CD14-positive monocyte (primary cell): ENCODE data around the gene TDRD5. TPM values are rescaled to one million over a fixed set of nuclear protein-coding genes. Genes with fewer than 3 reads are reported as not detected.

Experiments used
- DNase-seq, 3 donors: peaks; one replicate each; pipeline ENCODE4 v3.0.0-alpha.2; 2011 to 2022
- H2AFZ ChIP-seq: 2 replicates; pipeline ENCODE4 v1.6.0; 2012; ENCODE audit warnings: mild to moderate bottlenecking, low read depth, low read length, inconsistent platforms; ENCODE audit not compliant: insufficient read depth, poor library complexity, severe bottlenecking
- H3K27ac ChIP-seq, 2 donors: 1 replicate in 1 of 2; 2 replicates in 1 of 2; pipeline ENCODE4 v1.5.1; 2012 to 2013; ENCODE audit warnings: low read length in 2 of 2, control low read depth in 1 of 2, inconsistent platforms in 1 of 2, low read depth in 1 of 2, mild to moderate bottlenecking in 1 of 2
- H3K27me3 ChIP-seq, 2 donors: one replicate each; pipeline versions ENCODE4 v1.6.0 to v1.6.1; 2011 to 2013; ENCODE audit warnings: low read length in 2 of 2; ENCODE audit not compliant: control insufficient read depth in 2 of 2, insufficient read depth in 2 of 2
- H3K36me3 ChIP-seq, 2 donors: replicated peaks in 1 of 2; 1 replicate in 1 of 2; 2 replicates in 1 of 2; pipeline versions ENCODE4 v1.5.1 to v1.6.1; 2012 to 2013; ENCODE audit warnings: low read length in 2 of 2, control low read depth in 1 of 2, inconsistent platforms in 1 of 2, mild to moderate bottlenecking in 1 of 2; ENCODE audit not compliant: insufficient read depth in 2 of 2, control insufficient read depth in 1 of 2
- H3K4me1 ChIP-seq, 2 donors: 1 replicate in 1 of 2; 2 replicates in 1 of 2; pipeline versions ENCODE4 v1.5.1 to v1.6.1; 2012 to 2013; ENCODE audit warnings: low read length in 2 of 2, control low read depth in 1 of 2, inconsistent platforms in 1 of 2, mild to moderate bottlenecking in 1 of 2, moderate library complexity in 1 of 2; ENCODE audit not compliant: insufficient read depth in 2 of 2, control insufficient read depth in 1 of 2
- H3K4me2 ChIP-seq: replicated peaks from 2 replicates; pipeline ENCODE3; 2012; ENCODE audit warnings: low read length, moderate library complexity, mild to moderate bottlenecking; ENCODE audit not compliant: poor library complexity, severe bottlenecking; ENCODE audit errors: extremely low read depth
- H3K4me3 ChIP-seq, 3 experiments: fragments of 200-600 bp in 1 of 3; sonication (generic) in 1 of 3; replicated peaks in 1 of 3; 1 replicate in 2 of 3; 2 replicates in 1 of 3; pipeline ENCODE4 v1.5.1; 2011 to 2013; ENCODE audit warnings: low read length in 3 of 3, mild to moderate bottlenecking in 3 of 3, control low read depth in 2 of 3, low read depth in 2 of 3, inconsistent platforms in 1 of 3, moderate library complexity in 1 of 3
- H3K79me2 ChIP-seq: 2 replicates; pipeline ENCODE4 v1.6.0; 2012; ENCODE audit warnings: mild to moderate bottlenecking, control low read depth, inconsistent platforms, low read length, moderate library complexity; ENCODE audit not compliant: insufficient read depth
- H3K9ac ChIP-seq: 2 replicates; pipeline ENCODE4 v1.6.0; 2017; ENCODE audit warnings: low read length, mild to moderate bottlenecking; ENCODE audit not compliant: insufficient read depth, poor library complexity, severe bottlenecking
- H3K9me3 ChIP-seq, 2 donors: replicated peaks in 1 of 2; 1 replicate in 1 of 2; 2 replicates in 1 of 2; pipeline versions ENCODE4 v1.5.1 to v1.6.1; 2012 to 2013; ENCODE audit warnings: low read length in 2 of 2, control low read depth in 1 of 2; ENCODE audit not compliant: control insufficient read depth in 1 of 2, insufficient read depth in 1 of 2
- H4K20me1 ChIP-seq: 2 replicates; pipeline ENCODE4 v1.6.0; 2012; ENCODE audit warnings: mild to moderate bottlenecking, low read length, control low read depth, moderate library complexity; ENCODE audit not compliant: insufficient read depth
- H3K27ac Mint-ChIP-seq, 7 donors: one replicate each; pipeline ENCODE4 v1.8.0; 2020; ENCODE audit warnings: mild to moderate bottlenecking in 7 of 7, mixed read lengths in 7 of 7, moderate library complexity in 6 of 7, inconsistent platforms in 2 of 7
- H3K27me3 Mint-ChIP-seq, 3 donors: one replicate each; pipeline ENCODE4 v1.8.0; 2021 to 2022; ENCODE audit warnings: low read depth in 3 of 3, mild to moderate bottlenecking in 3 of 3, mixed read lengths in 3 of 3, moderate library complexity in 3 of 3, inconsistent platforms in 1 of 3
- H3K36me3 Mint-ChIP-seq, 2 donors: one replicate each; pipeline ENCODE4 v1.8.0; 2020; ENCODE audit warnings: mixed read lengths in 2 of 2, inconsistent platforms in 1 of 2, mild to moderate bottlenecking in 1 of 2
- H3K4me1 Mint-ChIP-seq: one replicate; pipeline ENCODE4 v1.8.0; 2020; ENCODE audit warnings: mild to moderate bottlenecking, mixed read lengths
- H3K4me3 Mint-ChIP-seq, 2 donors: one replicate each; pipeline ENCODE4 v1.8.0; 2020; ENCODE audit warnings: mild to moderate bottlenecking in 2 of 2, mixed read lengths in 2 of 2, moderate library complexity in 1 of 2
- H3K9me3 Mint-ChIP-seq, 7 donors: one replicate each; pipeline ENCODE4 v1.8.0; 2020 to 2022; ENCODE audit warnings: mixed read lengths in 7 of 7, mild to moderate bottlenecking in 6 of 7, moderate library complexity in 6 of 7, inconsistent platforms in 2 of 7
- WGBS: methylation state at CpG from one replicate; pipeline ENCODE4 v1.1.5; 2013; ENCODE audit warnings: missing lambda C conversion rate; ENCODE audit not compliant: insufficient coverage; 5-methylcytosine and 5-hydroxymethylcytosine counted together
- intact Hi-C, 2 donors: fragments of 100-400 bp; cut with micrococcal nuclease; formaldehyde crosslinking; loops; one replicate each; pipeline versions ENCODE4 v1.15.0 to v1.15.1; 2023
- polyA plus RNA-seq, 3 donors: library from polyadenylated mRNA; depleted of rRNA in 1 of 3; unstranded in 2 of 3; stranded (reverse) in 1 of 3; fragments of 300-500 nt in 2 of 3; fragments of >200 nt in 1 of 3; fragmentation: Illumina TruSeq in 2 of 3; gene quantifications; 1 replicate in 2 of 3; 2 replicates in 1 of 3; pipeline ENCODE4 v1.2.3, GENCODE V29; 2012 to 2021
- TF ChIP-seq, protein P1 (sequence below): fragments of 200-600 bp; IDR thresholded peaks from one replicate; pipeline ENCODE4 v1.8.0; 2022; ENCODE audit warnings: antibody characterized with exemption, mild to moderate bottlenecking

TDRD5 gene
- polyA plus RNA-seq, 3 donors: not detected

GRCh38 chr1:179637211-179637860 lies 45.7 kb downstream of the TDRD5 start:
- Histone ChIP-seq H3K36me3 (no peaks in the 10 kb centered on the region), H4K20me1 (no peaks in the 10 kb centered on the region), H3K4me2 (no peak overlapping the region), H3K79me2 (no peaks in the 10 kb centered on the region), H3K27ac (no peak overlapping the region), H3K27me3 (no peaks in the 10 kb centered on the region), H3K9ac (no peak overlapping the region), H3K4me3 (no peak overlapping the region), H3K4me1 (no peaks in the 10 kb centered on the region), H3K9me3 (no peaks in the 10 kb centered on the region), H2AFZ (no peak overlapping the region)
- DNase-seq: no peak
- WGBS: 63% methylated on average over 3 of the region's 5 CpGs
- H3K27ac Mint-ChIP-seq: no peak overlapping the region
- no peak overlapping the region for H3K4me3 Mint-ChIP-seq
- intact Hi-C loops: no loop called here
- TF ChIP-seq, protein P1, sequence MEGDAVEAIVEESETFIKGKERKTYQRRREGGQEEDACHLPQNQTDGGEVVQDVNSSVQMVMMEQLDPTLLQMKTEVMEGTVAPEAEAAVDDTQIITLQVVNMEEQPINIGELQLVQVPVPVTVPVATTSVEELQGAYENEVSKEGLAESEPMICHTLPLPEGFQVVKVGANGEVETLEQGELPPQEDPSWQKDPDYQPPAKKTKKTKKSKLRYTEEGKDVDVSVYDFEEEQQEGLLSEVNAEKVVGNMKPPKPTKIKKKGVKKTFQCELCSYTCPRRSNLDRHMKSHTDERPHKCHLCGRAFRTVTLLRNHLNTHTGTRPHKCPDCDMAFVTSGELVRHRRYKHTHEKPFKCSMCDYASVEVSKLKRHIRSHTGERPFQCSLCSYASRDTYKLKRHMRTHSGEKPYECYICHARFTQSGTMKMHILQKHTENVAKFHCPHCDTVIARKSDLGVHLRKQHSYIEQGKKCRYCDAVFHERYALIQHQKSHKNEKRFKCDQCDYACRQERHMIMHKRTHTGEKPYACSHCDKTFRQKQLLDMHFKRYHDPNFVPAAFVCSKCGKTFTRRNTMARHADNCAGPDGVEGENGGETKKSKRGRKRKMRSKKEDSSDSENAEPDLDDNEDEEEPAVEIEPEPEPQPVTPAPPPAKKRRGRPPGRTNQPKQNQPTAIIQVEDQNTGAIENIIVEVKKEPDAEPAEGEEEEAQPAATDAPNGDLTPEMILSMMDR: no peak
- peaks cover 0 to 4% (median 0%) of the 10 kb centered on the region in 7 donors for H3K9me3 Mint-ChIP-seq
- H3K4me1 Mint-ChIP-seq: no peaks in the 10 kb centered on the region
- no peaks in the 10 kb centered on the region for H3K36me3 Mint-ChIP-seq
- peaks cover 0 to 2% (median 0%) of the 10 kb centered on the region in 3 donors for H3K27me3 Mint-ChIP-seq

DNA sequence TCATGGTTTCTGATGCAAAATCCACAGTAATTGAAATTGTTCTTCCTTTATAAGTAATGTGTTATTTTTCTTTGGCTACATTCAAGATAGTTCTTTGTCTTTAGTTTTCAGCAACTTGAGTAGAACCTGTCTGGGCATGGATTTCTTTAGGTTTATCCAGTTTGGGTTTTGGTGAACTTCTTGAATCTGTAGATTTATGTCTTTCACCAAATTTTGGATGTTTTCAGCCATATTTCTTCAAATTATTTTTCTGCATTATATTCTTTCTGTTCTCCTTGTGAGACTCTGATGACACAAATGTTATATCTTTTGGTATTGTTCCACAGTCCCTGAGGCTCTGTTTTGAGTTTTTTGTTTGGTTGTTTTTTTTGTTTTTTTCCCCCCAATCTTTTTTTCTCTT lies 69.4 kb downstream of the TDRD5 start:
- intact Hi-C loops: no loop called here
- no peaks in the 10 kb centered on the region for H4K20me1 ChIP-seq
- H3K4me2 ChIP-seq: no peak overlapping the region
- Mint-ChIP-seq H3K9me3 (peaks cover 0 to 21% (median 14%) of the 10 kb centered on the region in 7 donors), H3K4me3 (no peak overlapping the region), H3K27ac (no peak overlapping the region), H3K4me1 (peaks cover 14% of the 10 kb centered on the region), H3K36me3 (no peaks in the 10 kb centered on the region), H3K27me3 (peaks cover 0 to 2% (median 2%) of the 10 kb centered on the region in 3 donors)
- H3K27ac ChIP-seq: no peak overlapping the region
- no peaks in the 10 kb centered on the region for H3K27me3 ChIP-seq
- peaks cover 0 to 11% of the 10 kb centered on the region in 2 donors for H3K4me1 ChIP-seq
- peaks cover 0 to 10% of the 10 kb centered on the region in 2 donors for H3K9me3 ChIP-seq
- DNase-seq: no peak
- TF ChIP-seq, protein P1: no peak
- no peak overlapping the region for H2AFZ ChIP-seq
- no peak overlapping the region for H3K9ac ChIP-seq
- no peak overlapping the region for H3K4me3 ChIP-seq
- no peaks in the 10 kb centered on the region for H3K79me2 ChIP-seq
- no peaks in the 10 kb centered on the region for H3K36me3 ChIP-seq
